IPS-15b (cell line): Measurements from ENCODE around the gene TLK2.
"Not testable (repeated sequence)": the region's sequence is repeated elsewhere in the genome, so short reads cannot be mapped to it uniquely, and the experiment has no call there.

Experiments
- H3K27me3 ChIP-seq: one replicate; pipeline ENCODE4 v1.6.1; 2013; ENCODE audit warnings: low read length; ENCODE audit not compliant: control insufficient read depth, insufficient read depth
- H3K36me3 ChIP-seq: one replicate; pipeline ENCODE4 v1.6.1; 2013; ENCODE audit warnings: low read length; ENCODE audit not compliant: control insufficient read depth, insufficient read depth
- H3K4me1 ChIP-seq: one replicate; pipeline ENCODE4 v1.6.1; 2013; ENCODE audit warnings: mild to moderate bottlenecking, low read length; ENCODE audit not compliant: control insufficient read depth, insufficient read depth
- H3K4me3 ChIP-seq: one replicate; pipeline ENCODE4 v1.5.1; 2013; ENCODE audit warnings: low read depth, low read length
- H3K9ac ChIP-seq: one replicate; pipeline ENCODE4 v1.6.1; 2013; ENCODE audit warnings: low read depth, mild to moderate bottlenecking, low read length
- H3K9me3 ChIP-seq: one replicate; pipeline ENCODE4 v1.6.1; 2013; ENCODE audit warnings: mild to moderate bottlenecking, low read length; ENCODE audit not compliant: control insufficient read depth, insufficient read depth

The TLK2 gene

DNA sequence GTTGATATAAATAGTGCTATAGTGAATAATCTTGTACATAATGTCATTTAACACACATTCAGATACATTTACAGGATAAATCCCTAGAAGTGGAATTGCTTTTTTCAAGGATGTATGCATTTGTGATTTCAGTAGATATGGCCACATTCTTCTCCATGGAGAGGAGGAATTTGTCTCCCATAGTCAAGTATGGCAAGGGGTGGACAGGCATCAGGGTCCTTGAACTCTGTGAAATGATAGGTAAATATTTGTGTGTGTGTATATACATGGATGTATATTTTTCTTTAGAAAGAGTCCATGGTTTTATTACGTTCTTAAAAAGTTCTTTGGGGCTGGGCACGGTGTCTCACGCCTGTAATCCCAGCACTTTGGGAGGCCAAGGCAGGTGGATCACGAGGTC lies 17.7 kb downstream of the TLK2 start:
- H3K4me3 ChIP-seq, H3K27me3 ChIP-seq, H3K4me1 ChIP-seq, H3K36me3 ChIP-seq, H3K9me3 ChIP-seq, H3K9ac ChIP-seq: not testable (repeated sequence)

DNA sequence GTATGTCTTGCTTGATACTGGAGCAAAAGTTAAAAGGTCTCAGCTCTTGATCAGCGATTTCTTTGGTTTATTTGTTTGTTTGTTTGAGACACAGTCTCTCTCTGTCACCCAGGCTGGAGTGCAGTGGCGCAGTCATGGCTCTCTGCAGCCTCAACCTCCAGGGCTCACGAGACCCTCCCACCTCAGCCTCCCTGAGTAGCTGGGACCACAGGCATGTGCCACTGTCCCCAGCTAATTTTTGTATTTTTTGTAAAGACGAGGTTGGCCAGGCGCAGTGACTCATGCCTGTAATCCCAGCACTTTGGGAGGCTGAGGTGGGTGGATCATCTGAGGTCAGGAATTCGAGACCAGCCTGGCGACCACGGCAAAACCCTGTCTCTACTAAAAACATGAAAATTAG lies 20.2 kb downstream of the TLK2 start:
- not testable (repeated sequence) for H3K36me3 ChIP-seq, H3K4me3 ChIP-seq, H3K4me1 ChIP-seq, H3K9me3 ChIP-seq, H3K27me3 ChIP-seq, H3K9ac ChIP-seq

DNA sequence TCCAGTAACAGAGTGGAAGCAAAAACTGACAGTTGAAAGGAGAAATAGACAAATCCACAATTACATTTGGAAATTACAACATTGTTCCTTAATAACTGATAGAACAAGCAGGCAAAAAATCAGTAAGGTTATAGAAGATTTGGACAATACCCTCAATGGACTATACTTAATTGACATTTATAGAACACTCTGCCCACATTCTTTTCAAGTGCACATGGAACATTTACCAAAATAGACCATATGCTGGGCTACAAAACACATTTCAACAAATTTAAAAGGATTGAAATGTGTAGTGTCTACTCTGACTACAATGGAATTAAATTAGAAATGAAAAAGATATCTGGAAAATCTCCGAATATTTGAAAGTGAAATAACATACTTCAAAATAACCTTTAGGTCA lies 21.8 kb downstream of the TLK2 start:
- H3K9ac ChIP-seq, H3K36me3 ChIP-seq, H3K4me3 ChIP-seq, H3K27me3 ChIP-seq, H3K4me1 ChIP-seq, H3K9me3 ChIP-seq: not testable (repeated sequence)

DNA sequence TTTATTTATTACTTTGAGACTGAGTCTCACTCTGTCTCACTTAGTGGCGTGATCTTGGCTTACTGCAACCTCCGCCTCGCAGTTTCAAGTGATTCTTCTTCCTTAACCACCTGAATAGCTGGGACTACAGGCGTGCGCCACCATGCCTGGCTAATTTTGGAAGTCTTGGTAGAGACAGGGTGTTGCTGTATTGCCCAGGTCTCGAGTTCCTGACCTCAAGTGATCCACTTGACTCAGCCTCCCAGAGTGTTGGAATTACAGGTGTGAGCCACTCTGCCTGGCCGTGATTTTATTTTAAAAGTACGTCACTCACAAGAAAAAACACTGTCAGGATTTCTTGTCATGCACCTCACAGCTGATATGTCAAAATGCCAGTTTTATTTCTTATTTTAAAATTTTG lies 26.2 kb downstream of the TLK2 start:
- not testable (repeated sequence) for H3K9me3 ChIP-seq, H3K4me3 ChIP-seq, H3K4me1 ChIP-seq, H3K27me3 ChIP-seq, H3K9ac ChIP-seq, H3K36me3 ChIP-seq

DNA sequence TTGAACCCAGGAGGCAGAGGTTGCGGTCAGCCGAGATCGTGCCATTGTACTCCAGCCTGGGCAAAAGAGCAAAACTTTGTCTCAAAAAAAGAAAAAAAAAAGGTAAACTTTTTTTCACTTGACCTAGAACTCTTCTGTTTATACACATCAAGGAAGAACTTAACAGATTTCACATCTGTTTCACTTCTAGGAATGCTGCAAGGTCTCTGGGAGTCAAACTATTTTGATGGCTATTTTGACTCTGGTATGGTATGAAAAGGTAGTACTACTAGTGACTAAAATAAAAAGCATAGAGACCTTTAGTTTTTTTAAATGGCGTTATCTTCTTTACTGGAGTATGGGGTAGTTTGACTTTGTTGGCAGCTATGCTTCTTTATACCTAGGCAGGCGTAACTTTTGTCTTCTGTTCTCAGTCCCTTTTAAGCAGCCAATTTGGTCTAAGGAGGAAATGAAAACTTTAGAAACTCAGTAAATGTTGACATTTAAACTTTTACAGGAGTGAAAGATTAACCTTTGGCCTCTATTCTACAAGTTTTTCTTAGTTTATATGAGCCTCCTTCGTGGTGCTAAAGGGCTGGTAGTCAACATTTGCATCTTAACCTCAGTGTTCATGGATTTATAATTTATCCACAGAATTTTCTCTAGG lies 28.7 kb downstream of the TLK2 start:
- H3K27me3 ChIP-seq, H3K36me3 ChIP-seq, H3K9me3 ChIP-seq, H3K4me3 ChIP-seq, H3K4me1 ChIP-seq, H3K9ac ChIP-seq: not testable (repeated sequence)

DNA sequence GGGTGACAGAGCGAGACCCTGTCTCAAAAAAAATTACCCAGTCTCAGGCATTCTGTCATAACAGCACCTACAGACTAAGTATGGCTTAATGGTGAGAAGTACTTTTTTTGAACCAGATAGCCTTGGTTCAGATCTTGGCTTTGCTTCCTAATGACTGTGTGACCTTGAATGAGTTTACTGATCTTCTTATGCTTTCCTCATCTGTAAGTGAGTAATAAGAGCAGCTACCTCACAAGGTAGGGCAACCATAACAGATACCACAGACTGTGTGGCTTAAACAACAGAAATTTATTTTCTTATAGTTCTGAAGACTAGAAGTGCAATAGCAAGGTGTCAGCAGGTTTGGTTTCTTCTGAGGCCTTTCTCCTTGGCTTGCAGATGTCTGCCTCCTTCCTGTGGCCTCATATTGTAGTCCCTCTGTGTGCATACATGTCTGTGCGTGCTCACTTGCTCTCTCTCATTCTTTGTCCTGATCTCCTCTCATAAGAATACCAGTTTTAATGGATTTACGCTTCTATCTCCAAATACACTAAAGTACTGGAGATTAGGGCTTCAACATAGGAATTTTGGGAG lies 31.7 kb downstream of the TLK2 start:
- H3K36me3 ChIP-seq, H3K4me1 ChIP-seq, H3K27me3 ChIP-seq, H3K9ac ChIP-seq, H3K9me3 ChIP-seq, H3K4me3 ChIP-seq: not testable (repeated sequence)

DNA sequence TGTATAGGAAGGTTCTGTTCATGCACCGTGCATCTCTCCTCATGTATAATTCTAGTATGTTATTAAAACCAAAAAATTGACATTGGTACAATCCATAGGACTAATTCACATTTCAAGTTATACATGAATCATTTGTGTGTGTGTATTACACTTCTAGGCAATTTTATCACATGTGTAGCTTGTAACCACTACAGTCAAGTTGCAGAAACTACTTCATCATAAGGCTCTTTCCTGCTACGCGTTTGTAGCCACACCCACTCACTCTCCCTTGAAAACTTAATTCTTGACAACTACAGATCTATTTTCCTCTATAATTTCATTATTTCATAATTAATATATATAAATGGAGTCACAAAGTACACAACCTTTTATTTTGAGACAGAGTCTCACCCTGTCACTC lies 32.4 kb downstream of the TLK2 start:
- not testable (repeated sequence) for H3K36me3 ChIP-seq, H3K9ac ChIP-seq, H3K4me3 ChIP-seq, H3K27me3 ChIP-seq, H3K4me1 ChIP-seq, H3K9me3 ChIP-seq

DNA sequence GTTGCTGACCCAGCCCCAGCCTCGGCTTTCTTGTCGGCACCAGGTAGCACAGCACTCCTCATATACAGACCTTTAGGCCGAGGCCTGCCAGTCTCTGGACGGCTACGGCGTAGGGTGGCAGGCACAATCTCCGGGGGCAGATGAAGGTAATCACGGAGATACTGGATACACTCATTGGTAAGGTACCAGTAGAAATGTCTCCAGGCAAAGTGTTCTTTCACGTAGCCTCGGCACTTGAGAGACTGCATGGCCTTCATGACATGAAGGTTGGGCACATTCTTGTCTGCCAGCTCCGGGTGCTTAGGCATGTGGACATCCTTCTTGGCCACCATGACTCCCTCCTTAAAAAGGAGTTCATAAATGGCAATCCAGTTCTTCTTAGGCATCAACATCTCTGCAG lies 37.8 kb downstream of the TLK2 start:
- not testable (repeated sequence) for H3K36me3 ChIP-seq, H3K9ac ChIP-seq, H3K9me3 ChIP-seq

DNA sequence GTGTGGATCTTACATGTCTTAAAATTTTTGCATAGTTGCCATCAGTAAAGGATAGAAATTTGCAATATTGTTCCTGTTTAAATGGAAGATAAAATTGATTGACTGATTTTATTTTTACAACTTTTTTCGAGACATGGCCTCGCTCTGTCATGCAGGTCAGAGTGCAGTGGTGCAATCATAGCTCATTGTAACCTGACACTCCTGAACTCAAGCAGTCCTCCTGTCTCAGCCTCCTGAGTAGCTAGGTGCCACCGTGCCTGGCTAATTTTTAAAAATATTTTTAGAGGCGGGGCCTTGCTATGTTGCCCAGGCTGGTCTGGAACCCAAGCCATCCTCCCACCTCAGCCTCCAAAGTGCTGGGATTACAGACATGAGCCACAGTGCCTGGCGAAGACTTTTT lies 42.7 kb downstream of the TLK2 start:
- not testable (repeated sequence) for H3K4me1 ChIP-seq, H3K36me3 ChIP-seq, H3K4me3 ChIP-seq, H3K27me3 ChIP-seq, H3K9ac ChIP-seq, H3K9me3 ChIP-seq

More for the DNA sequence above, 37.8 kb downstream of the TLK2 start:
- H3K4me3 ChIP-seq, H3K27me3 ChIP-seq, H3K4me1 ChIP-seq: not testable (repeated sequence)

DNA sequence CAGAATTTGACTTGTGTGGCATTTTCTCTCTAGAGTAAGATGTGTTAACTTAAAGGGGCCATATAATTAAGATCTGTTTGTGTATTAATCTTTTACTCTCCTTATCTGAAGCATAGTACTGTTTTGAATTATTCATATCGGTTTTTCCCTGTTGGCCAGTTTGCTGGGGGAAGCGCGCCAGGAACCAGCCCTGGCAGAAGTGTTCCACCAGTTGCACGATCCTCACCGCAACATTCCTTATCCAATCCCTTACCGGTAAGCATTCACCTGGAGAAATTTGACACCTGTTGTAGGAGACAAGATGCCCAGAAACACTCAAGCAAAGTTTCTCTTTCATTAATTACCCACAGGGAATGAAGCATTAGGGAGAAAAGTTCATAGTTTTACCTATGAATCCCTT lies 45.5 kb downstream of the TLK2 start:
- H3K4me3 ChIP-seq, H3K9me3 ChIP-seq, H3K36me3 ChIP-seq, H3K9ac ChIP-seq, H3K4me1 ChIP-seq, H3K27me3 ChIP-seq: not testable (repeated sequence)

DNA sequence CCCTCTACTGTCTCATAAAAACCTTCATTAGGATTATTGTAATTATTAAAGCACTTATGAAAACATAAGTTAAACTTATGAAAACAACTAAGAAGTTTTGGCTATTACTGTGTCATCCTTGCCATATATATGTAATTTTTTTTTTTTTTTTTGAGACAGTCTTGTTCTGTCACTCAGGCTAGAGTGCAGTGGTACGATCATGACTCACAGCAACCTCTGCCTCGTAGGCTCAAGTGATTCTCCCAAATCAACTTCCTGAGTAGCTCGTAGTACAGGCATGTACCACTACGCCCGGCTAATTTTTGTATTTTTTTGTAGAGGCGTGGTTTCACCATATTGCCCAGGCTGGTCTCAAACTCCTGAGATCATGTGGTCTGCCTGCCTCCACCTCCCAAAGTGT lies 46.7 kb downstream of the TLK2 start:
- not testable (repeated sequence) for H3K4me3 ChIP-seq, H3K9me3 ChIP-seq, H3K36me3 ChIP-seq, H3K9ac ChIP-seq, H3K4me1 ChIP-seq, H3K27me3 ChIP-seq

DNA sequence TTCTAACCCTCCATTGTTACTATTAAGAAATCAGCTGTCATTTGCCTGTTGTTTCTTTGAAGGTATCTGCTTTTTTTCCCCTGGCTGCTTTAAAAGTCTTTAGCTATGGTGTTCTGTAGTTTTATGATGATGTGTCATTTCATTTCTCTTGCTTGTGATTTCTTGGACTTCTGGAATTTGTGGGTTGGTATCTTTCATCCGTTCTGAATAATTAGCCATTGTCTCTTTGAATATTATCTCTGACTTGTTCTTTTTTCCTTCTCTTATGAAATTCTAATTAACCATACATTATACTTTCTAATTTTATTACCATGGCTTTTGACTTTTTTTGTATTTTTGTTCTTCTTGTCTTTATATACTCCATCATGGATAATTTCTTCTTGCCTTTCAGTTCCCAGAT lies 52.3 kb downstream of the TLK2 start:
- not testable (repeated sequence) for H3K36me3 ChIP-seq, H3K4me1 ChIP-seq, H3K4me3 ChIP-seq, H3K27me3 ChIP-seq, H3K9ac ChIP-seq, H3K9me3 ChIP-seq

DNA sequence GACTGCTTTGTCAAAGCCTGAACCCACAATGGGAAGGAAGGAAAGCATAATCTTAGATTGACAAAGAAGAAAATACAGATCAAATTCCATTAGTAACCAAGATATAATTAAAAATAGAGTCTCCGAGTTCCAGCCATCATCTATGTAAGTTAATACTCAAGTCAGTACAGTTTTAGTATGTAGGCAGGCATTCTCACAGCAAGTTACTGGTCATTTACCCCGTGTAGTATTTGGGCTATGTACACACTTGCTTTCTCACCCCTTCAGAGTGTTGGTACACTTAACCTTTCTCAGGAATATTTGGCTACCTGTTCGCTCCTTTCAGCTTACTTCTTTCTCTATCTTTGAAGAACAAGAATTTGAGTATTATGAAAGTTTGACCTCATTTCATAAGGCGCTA lies 57.9 kb downstream of the TLK2 start:
- H3K9ac ChIP-seq, H3K9me3 ChIP-seq, H3K27me3 ChIP-seq, H3K4me3 ChIP-seq, H3K36me3 ChIP-seq, H3K4me1 ChIP-seq: not testable (repeated sequence)
